GM13977 (cell line): Measurements from ENCODE around the gene JPH2.

Experiments
- DNase-seq: peaks from one replicate; pipeline ENCODE4 v3.0.0; 2012; ENCODE audit warnings: low spot score
- in situ Hi-C: fragments of 300-500 bp; cut with MboI; formaldehyde crosslinking; loops from one replicate; pipeline ENCODE4 v1.12.0; 2022; ENCODE audit warnings: low sequenced_read_pairs, low pct_unique_long_range_greater_than_20kb, mixed read lengths, inconsistent platforms; ENCODE audit not compliant: unreplicated experiment
- TF ChIP-seq, protein P1 (sequence below): IDR thresholded peaks from 2 replicates; pipeline ENCODE4 v1.5.1; 2012; ENCODE audit warnings: mild to moderate bottlenecking, control low read depth; ENCODE audit not compliant: insufficient read depth; ENCODE audit errors: extremely low read depth, missing control alignments

Gene JPH2

DNA sequence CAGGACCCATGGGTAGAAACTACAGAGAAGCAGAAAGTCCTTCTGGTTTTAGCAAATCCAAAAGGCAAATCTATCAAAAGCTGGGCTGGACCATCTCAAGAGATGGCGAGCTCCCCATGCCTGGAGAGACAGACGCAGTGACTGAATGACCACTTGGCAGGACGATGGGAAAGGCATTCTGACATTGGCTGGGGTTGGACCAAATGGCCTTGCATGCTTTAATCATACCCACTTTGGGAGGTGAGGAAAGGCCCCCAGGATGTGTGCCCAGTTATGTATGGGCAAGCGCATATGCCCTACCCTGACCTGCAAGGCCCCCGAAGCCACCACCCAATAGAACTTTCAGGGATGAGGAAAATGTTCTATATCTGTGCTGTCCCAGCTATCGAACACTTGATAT lies 45.1 kb downstream of the JPH2 start:
- TF ChIP-seq, protein P1, sequence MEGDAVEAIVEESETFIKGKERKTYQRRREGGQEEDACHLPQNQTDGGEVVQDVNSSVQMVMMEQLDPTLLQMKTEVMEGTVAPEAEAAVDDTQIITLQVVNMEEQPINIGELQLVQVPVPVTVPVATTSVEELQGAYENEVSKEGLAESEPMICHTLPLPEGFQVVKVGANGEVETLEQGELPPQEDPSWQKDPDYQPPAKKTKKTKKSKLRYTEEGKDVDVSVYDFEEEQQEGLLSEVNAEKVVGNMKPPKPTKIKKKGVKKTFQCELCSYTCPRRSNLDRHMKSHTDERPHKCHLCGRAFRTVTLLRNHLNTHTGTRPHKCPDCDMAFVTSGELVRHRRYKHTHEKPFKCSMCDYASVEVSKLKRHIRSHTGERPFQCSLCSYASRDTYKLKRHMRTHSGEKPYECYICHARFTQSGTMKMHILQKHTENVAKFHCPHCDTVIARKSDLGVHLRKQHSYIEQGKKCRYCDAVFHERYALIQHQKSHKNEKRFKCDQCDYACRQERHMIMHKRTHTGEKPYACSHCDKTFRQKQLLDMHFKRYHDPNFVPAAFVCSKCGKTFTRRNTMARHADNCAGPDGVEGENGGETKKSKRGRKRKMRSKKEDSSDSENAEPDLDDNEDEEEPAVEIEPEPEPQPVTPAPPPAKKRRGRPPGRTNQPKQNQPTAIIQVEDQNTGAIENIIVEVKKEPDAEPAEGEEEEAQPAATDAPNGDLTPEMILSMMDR = no peak
- in situ Hi-C loops = no loop called here
- DNase-seq = no peak

DNA sequence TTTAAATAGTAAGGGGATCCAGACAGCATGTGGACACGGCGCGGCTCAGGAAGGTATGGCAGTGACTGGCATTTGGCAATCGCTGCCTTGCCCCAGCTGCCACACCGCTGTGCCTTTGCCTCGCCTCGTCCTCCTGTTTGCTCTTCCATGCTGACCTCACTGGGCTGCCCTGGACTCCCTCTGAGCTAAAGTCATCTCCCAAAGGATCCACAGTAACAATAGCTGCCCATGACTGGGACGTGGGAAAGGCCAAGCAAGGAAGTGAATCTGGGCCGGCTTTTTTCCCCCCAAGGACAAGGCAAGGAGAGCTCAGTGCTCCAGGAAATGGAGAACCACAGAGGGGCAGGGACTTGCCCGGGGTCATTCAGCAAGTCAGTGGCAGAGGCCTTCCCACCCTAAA lies 48.1 kb downstream of the JPH2 start:
- TF ChIP-seq, protein P1 = no peak
- in situ Hi-C loops = no loop called here
- DNase-seq = no peak

DNA sequence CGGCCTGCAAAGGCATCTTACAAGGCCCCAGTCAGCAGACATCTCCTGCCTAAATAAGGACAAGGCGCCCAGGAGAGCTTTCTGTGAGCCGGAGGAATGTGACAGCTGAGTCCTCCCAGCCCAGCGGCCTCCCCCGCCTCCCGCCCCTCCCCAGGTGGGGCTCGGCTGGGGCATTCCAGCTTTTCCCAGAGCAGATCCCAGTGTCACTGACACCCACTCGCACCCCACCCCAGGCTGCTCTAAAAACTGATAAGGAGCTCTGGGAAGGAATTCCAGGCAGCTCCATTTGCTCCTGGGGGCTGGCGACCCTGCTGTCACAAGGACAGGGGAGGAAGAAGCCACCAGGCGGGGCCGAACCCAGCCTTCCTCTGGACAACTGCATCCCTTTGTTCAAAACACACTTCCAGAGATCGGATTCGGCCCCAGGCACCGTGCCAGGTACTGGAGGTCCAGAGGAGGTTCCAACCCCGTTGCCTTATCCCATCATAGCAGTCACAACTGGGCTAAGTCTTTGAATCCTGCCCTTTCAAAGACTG lies 49.7 kb downstream of the JPH2 start:
- DNase-seq = no peak
- in situ Hi-C loops = no loop called here
- TF ChIP-seq, protein P1 = no peak

GRCh38 chr20:44136579-44137265 lies 50.3 kb downstream of the JPH2 start:
- TF ChIP-seq, protein P1 = no peak
- in situ Hi-C loops = no loop called here

GRCh38 chr20:44135417-44136204 lies 51.4 kb downstream of the JPH2 start:
- in situ Hi-C loops = no loop called here
- TF ChIP-seq, protein P1 = no peak
- no peak for DNase-seq

More at GRCh38 chr20:44136579-44137265, 50.3 kb downstream of the JPH2 start:
- DNase-seq = no peak

- in situ Hi-C loops = no loop called here
- TF ChIP-seq, protein P1 = no peak
- DNase-seq = no peak
Observed at GRCh38 chr20:44135012-44135412, 52.0 kb downstream of the JPH2 start.
